ENCODE measurements around the gene TENM3.
"Not testable (repeated sequence)": the region's sequence is repeated elsewhere in the genome, so short reads cannot be mapped to it uniquely, and the experiment has no call there.

Gene TENM3

DNA sequence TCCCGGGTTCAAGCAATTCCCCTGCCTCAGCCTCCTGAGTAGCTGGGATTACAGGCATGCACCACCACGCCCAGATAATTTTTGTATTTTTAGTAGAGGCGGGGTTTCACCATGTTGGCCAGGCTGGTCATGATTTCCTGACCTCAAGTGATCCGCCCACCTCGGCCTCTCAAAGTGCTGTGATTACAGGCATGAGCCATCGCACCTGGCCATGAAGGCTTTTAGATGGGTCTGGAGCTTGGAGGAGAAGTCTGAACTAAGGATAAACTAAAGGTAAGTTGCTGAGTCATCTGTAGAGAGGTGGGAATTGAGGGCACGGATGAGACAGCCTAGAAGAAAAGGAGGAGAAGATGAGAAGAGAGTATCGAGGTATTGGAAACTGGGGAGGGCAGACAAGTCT is at the start of gene TENM3:
Gene TENM3 (plus strand): TSS at position 199 of the 400 bp plus-strand sequence. CDS start 80,619 bp downstream, outside the sequence.
- not testable (repeated sequence) for DNase-seq

DNA sequence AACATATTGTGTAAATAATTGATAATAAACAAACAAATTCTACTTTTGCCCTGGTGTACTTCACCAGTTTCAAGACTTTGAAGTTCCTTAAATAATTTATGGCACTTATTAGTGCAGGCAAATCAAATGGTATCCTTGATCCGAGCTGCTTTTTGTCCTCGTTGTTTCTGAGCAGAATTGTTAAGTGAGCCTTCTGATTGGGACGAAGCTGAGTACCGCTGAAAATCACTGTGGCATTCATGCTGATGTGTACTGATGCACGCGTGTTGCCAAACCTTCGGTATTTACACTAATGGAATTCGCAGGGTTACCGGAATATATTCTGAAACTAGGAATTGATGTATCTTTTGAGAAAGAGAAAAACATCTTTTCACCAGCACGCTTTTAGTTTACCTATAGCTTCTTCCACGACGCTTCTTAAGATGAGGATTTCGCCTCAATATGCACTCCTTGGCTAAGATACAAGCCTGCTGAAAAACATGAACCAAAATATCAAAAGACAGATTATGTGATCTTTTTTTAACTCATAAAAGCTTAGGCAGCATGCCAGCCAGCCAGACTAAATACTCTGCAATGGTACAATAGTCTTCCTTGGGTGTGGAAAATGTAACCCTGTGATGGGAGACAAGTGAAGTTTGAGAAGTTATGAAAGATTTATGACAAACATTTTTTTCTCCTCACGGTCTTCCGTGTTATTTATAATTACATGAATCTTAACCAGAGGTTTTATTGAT is 48.9 kb upstream of the TENM3 start:
- no peak for DNase-seq

DNA sequence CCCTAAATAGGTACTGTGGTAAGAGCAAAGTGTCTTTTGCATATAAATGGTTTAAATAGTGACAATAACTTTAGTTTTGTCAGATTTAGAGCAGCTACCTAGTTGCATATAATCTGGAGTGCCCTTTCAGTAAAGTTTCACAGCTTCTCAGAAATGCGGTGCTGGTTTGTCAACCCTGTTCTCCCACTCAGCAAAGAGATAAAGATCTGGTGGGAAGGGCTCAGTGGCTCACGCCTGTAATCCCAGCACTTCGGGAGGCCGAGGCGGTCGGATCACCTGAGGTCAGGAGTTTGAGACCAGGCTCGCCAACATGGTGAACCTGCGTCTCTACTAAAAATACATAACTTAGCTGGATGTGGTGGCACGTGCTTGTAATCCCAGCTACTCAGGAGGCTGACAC is 45.6 kb upstream of the TENM3 start:
- no peak for DNase-seq

DNA sequence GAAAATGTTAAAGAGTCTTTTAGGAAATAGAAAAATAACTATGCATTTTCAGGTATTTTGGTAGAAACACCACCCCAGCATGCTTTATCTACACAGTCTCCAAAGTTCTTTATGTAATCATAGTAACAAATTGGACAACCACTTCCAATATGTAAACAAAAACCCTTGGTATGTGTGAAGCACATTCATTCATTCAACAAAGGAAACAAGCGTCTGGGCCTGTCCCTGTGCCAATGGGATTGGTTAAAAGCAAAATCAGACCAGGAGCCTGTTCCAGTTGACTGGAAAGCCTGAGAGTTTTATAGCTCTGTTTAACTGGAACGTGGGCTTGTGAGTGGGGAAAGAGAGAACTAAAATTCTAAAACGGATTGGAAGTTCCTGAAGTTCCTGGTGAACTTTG is 41.3 kb upstream of the TENM3 start:
- DNase-seq, result no peak

DNA sequence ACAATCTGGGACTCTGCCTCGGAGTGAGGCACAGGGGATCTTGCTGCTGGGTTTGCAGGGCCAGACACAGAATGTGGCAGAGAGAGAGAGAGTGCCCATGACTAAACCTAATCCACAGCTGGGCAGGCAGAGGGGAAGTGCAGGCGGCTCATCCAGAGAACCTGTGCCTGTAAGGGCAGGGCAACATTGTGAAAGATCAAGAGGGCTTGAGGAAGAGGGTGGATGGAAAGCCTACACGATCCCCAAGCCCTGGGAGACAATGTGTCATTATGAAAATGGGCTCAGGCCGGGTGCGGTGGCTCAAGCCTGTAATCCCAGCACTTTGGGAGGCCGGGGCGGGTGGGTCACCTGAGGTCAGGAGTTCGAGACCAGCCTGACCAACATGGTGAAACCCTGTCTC is 40.6 kb upstream of the TENM3 start:
- DNase-seq, result no peak

DNA sequence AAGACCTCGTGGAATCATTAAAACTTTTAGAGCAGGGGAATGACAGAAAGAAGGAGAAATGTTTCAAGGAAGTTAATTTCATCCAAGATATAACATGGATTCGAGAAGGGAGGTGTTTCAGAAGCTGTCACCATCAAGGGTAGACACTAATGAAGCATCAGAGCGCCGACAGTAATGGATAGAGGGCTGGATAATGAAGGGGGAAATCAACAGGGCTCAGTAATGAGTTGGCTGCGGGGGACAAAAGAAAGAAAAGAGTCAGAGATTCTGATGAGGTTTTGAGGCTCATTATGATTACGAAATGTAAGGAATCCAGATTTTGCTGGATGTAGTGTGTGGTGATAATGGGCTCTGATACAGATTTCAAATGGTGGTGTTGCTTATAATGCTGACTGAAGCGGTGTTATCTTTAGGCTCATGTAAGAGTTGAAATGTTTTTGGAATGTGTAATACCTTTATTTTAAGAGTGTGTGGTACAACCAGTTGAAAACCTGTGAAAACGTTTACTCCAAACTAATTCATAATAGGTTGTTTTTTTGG is 39.3 kb upstream of the TENM3 start:
- DNase-seq, result no peak

DNA sequence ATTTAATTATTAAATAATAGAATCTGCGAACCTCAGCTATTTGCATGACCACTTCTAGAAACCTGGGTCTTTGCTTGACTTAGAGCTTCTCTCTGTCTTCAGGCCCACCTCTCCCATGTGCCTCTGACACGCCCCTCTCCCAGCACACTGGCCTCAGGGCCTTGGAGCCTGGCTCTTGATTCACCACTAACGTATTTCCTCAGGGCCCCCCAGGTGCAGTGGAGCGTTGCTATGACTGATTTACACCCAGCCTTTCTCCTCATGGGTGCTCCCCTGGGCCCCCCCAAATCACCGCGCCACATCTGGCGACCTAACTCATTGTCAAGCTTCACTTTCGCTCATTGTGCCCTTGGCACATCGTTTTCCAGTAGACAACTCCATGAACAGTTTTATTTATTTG is 37.9 kb upstream of the TENM3 start:
- no peak for DNase-seq

DNA sequence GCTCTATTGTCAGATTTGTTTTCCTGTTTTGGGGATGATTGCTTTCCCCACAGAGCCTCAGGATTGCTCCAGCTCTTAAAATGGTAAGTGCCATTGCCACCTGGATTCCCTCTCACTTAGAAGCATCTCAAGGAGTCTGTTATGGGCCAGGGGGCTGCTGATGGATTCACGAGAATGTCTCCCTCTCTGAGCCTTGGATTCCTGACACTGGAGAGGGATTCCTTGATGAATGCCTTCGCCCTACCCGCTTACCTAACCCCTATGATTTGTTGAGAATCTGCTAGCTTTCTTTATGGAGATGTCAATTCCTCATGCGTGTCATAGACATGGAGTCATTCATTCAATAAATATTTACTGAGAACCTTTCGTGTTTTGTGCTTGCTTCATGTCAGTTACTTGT is 36.9 kb upstream of the TENM3 start:
- no peak for DNase-seq

DNA sequence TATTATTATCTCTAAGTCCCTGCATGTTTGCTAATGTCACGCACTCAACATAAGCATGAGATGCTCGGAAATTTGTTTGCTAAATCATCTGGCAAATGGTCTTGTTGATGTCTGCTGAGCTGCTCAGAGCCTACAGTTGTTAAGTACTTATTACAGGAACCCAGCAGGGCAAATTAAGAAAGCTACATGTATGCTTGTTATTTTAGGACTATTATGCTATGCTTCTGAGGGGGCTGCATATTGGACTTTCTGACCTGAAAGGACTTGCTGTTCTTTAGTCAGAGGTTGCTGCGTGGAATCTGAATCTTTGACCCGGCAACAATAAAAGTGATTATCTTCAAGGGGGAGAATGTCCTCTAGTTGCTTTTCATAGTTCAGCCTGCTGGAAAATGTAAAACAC is 36.3 kb upstream of the TENM3 start:
- no peak for DNase-seq

DNA sequence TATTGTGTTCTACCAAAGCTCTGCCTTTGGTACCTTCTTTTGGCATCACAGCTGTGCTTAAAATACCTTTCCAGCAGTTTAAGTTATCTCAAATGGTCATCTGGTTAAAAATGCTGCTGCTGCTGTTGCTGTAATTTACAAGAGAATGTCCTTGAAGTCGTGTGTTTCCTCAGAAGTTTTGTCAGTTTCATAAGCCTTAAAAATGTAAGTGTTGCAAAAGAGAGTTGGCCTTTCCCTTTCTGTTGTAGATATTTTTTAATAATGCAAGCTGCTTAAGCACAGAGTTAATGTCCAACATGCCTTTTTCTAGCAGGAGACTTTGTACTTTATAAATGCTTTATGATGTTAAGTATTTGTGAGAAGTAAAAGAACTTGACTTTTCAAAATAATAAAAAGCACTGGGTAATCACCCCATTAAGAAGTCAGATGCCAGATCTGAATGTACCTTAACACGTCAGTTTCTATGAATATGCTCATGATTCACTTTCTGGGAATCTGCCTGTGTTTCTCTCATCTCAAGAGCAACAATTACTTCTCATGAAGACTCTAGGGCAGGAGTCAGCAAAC is 35.3 kb upstream of the TENM3 start:
- no peak for DNase-seq

DNA sequence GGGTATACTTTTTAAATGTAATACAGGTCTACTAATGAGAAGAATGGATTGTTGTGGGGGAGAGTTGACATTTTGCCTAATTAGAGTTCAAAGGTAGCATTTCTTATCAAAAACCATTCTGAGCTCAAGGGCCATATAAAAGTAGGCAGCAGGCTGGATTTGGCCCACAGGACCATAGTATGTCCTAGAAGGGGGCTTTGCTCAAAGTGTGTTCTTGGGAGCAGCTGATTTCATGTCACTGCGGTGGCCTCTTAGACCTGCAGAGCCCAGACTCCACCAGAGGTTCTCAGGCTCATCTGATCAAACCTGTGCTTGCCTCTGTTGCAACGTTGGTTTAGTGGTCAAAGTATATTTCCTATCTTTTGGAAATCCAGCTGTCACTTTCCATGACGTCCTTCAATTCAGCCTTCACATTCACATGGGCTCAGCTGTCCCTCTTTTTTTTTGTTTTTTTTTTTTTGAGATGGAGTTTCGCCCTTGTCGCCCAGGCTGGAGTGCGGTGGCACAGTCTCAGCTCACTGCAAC is 34.6 kb upstream of the TENM3 start:
- no peak for DNase-seq

DNA sequence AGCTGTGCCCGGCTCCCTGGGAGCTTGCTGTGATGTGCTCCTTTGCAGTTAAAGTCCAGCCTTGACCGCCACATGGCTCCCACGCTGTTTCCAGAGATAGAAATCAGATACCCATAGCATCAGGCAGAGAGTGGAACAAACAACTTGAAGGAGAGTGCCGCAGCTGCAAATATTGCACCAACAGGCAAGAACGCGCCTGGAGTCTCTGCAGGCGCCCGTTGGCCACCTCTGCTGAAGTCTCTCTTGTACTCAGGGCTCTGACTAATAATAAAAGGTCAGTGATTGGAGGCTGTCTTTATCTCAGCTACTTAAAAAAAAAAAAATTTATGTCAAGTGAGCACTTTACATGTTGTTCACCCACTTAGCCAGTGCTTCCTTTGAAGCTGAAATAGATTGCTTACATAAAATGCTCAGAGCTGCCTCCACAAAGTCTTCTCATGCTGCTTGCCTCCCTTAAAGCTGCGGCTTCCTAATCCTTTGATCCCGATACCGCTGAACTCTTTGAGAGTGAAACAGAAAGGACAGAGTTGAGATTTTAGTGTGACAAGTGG is 30.9 kb upstream of the TENM3 start:
- no peak for DNase-seq

DNA sequence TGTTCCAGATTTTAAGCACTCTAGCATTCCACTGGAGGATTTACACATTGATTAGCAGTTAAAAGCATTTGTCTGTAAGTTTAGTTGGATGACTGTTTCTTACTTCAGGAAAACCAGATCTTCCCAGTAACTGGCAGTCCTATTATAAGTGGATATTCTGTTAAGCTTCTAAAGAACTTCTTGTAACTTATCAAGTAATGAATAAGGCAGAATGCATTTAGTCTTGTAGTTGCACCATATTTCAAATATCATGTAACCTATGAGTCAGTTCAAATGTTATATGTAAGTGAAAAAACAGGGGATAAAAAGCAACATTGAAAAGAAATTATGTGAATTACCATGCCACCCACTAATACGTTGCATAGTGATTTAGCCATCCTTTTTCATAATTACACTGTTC is 30.2 kb upstream of the TENM3 start:
- DNase-seq, result no peak

DNA sequence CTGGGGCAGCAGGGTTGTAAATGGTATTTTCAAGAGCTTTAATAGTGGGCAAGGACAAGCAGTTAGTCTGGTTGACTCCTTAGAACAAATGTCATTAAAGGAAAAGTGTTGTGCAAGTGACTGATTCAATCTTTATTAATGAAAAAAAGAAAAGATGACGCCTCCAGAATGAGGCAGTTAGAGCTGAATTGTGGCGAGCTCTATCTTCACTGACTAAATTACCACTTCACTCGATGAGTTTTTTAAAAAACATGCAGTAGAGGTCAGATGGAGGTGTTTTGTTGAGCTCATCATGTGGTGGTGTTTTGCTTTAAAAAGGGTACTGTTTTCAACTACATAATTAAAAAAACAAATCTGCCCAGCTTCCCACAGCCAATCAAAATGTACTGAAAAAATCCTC is 28.1 kb upstream of the TENM3 start:
- no peak for DNase-seq

DNA sequence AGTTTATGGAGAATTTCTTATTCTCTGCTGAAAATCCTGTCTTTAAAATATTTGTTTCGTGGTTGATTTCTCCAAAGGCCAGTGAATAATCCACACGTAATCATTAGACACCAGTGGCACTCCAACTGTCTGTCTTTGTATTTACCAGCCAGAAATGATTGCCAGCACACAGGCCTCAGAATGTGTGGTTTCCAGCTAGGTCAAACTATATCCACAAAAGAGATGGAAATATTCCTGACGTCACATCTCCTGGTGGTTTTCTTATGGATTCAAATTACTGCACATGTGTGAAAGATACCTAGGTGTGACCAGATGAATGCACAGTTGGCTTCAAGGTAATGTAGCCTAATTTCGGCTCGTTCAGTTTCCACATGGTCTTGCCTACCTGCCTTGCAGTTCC is 27.2 kb upstream of the TENM3 start:
- no peak for DNase-seq

DNA sequence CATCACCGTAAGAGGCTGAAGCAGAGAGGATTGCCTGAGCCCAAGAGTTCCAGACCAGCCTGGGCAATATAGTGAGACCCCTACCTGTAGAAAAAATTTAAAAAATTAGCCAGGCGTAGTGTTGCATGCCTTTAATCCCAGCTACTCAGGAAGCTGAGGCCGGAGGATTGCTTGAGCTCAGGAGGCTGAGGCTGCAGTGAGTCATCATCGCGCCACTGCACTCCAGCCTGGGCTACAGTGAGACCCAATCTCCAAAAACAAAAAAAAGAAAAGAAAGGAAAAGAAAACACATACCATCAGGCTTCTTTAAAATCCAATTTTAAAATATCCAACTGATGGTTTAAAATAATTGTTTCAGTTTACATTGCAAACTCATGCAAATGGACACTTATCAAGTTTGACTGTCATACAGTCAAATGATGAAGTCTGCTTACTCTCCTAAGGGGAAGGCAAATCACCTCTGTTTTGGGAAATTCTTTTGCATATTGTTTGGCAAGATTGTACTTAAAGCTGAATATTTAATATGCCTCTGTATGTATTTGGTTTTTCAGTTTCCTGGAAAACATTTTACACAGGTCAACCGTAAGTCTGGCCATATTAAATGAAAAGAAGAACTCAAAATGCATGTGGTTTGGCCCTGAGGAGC is 23.7 kb upstream of the TENM3 start:
- no peak for DNase-seq

DNA sequence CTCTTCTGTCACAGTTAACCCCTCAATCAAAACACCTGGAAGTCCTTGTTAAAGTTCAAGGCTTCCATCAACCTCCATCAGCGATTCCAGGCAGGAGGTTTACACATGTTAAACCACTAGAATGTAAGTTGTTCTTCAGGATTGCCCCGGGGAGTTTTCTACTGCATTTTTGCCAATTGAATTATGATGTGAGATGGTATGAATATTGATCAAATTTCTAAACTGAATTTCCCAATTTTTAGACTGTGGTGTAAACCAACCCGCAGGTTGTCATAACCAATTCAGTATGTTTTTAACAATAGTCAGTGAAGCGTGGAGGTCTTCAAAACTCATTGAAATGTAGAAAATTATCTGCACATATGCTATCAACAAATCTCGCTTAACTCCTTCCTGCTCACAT is 21.2 kb upstream of the TENM3 start:
- no peak for DNase-seq

DNA sequence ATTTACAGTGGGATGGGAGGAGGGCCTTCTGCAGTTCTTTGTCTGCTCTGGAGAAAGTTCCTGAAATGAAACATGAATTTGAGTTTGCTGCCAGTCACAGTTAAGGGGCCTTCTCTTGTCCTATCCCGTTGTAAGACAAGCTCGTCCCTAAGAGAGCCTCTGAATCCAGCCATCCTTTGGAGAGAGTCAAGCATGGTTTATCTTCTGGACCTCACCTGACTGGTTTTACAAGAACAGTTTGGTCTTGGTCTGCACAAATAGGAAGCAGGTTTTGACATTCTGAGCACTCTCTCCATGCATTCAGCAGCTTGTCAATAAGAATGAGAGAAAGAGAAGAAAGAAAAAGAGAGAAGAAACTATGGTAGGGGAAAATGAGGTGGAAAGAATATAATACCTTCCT is 20.4 kb upstream of the TENM3 start:
- DNase-seq, result no peak

DNA sequence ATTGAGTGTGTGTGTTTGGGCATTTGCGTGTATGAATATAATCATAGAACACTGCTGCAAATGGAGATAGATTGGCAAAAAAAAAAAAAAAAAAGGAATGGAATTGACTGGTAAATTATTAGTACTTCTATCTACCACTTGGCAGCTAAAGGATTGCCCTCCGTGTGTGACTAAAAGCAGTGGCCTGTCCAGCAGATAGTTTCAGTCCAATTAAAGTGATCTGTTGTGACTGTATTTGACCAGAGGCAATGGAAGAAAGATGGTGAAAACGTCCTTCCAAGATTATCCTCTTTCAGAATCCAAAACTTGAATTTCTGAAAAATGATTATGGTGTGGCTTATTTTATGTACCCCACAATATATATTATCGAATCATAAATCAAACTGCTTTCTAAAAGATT is 19.5 kb upstream of the TENM3 start:
- no peak for DNase-seq

DNA sequence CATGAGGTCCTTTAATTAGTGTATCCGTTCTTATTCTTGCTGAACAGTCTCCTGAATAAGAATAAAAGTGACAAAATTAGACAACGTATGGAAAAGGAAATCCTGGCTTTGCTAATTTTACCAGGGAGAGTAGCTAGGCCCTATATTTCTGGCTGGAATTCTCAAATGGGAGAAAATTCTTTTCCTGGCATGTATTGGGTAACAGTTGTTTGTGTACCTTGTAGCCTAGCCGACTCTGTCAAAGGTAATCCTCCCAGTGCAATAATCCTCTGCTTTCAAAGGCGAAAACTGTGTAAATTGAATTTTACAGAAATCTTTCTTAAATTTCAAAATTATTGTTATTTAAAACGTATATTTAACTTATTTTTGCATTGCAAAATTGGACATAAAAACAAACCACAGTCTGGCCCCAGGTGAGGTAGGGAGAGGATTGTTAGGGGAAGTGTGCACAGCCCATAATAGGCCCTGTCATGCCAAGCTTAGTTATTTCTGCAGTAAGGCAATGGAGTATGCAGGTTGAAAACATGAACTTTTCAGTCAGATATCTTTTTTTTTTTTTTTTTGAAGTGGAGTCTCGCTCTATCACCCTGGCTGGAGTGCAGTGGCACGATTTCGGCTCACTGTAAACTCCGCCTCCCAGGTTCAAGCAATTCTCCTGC is 18.9 kb upstream of the TENM3 start:
- DNase-seq, result no peak

DNA sequence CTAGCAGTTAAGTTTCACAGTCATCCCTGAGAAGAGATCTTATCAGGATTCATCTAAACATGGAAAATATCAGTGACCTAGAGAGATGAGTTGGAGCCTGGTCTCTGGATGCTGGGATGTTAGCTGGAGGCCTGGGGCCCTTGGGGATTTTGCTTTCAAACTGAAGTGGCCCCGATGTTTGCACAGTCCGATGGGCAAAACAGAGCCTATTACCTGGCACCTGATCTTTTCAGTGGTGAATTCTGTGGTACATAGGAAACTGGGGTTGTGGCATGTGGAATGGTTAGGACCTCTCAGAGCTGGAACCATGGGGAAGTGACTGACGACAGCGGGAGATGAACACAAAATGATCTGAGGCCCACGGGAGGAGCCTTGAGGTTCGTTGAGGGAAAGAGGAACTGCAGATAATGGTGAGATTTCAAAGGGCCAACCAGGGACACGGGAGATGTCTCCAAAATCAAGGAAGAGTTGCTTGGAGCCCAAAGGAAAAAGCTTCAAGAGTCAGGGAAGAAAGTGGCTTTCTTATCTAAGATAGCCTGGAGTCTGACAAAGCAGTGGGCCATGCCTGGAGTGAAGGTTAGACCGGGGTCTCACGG is 17.8 kb upstream of the TENM3 start:
- DNase-seq, result no peak

DNA sequence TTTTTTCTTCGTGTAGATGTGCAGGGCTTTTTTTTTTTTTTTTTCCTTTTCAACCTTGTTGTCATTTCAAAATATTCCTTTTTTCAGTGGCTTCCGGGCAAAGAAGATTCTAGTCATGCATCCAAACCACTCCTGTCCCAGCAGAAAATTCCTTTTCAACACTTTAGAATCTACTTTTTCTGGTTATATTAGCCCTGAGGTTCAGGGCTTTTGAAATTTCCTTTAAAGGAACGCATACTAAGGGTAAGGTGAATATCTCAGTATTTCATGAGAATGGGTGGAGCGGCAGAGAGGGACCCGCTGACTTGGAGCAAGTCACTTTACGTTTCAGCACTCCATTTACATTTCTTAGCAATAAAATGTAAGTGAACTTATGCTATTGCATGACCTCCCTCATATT is 15.6 kb upstream of the TENM3 start:
- DNase-seq, result no peak
